Tongue (tissue), 3 donors: ENCODE results near the gene ACSL1. TPM values are rescaled to one million over a fixed set of nuclear protein-coding genes. Genes with fewer than 3 reads are reported as not detected.

Experiments used
- DNase-seq: peaks from one replicate; pipeline ENCODE4 v3.0.0-alpha.2; 2015
- small RNA-seq: library from RNA; depleted of rRNA; stranded (forward); fragments of <200 nt; gene quantifications from one replicate; pipeline ENCODE3, GENCODE V24; 2014; ENCODE audit warnings: low replicate concordance
- total RNA-seq: library from RNA; depleted of rRNA; stranded (reverse); fragments of >200 nt; gene quantifications from one replicate; pipeline ENCODE4 v1.2.3, GENCODE V29; 2014

The ACSL1 gene
- total RNA-seq, 1 donor from 2014 or later, result 78.9 TPM

- DNase-seq, result no peak
Observed at GRCh38 chr4:184712322-184712721, 113.4 kb downstream of the ACSL1 start.

- DNase-seq, result no peak
Observed at GRCh38 chr4:184706453-184706852, 119.3 kb downstream of the ACSL1 start.

- no peak for DNase-seq
Observed at GRCh38 chr4:184705692-184706091, 120.1 kb downstream of the ACSL1 start.

Small RNA genes lying within 50 kb of the gene (small RNA-seq; reads per million reads assigned to genes)
- not detected for gene MIR3945

Other genes with a start within 250 kb of the ACSL1 start
- 54.6 TPM for gene CASP3, start 176.5 kb downstream of the ACSL1 start, total RNA-seq
- gene PRIMPOL, start 176.2 kb downstream of the ACSL1 start, total RNA-seq, result 33.0 TPM
- gene CENPU, start 91.9 kb downstream of the ACSL1 start, total RNA-seq, result 28.2 TPM
- not detected for gene HELT, start 192.5 kb upstream of the ACSL1 start, total RNA-seq